ENCODE measurements around the gene CPS1.

The CPS1 gene

GRCh38 chr2:210617318-210617717, 60.9 kb downstream of the CPS1 start:
- Histone ChIP-seq H3K4me3 (ENCODE audit: low read depth, low read length) (no peak overlapping the region), H3K9me3 (ENCODE audit: control insufficient read depth, insufficient read depth, low read depth, low read length) (no peaks in the 10 kb centered on the region), H3K4me1 (ENCODE audit: control insufficient read depth, insufficient read depth, low read length) (no peaks in the 10 kb centered on the region), H3K27ac (ENCODE audit: extremely low read depth, low read depth, low read length) (no peak overlapping the region), H3K36me3 (ENCODE audit: control insufficient read depth in 2 of 2, insufficient read depth in 1 of 2, low read length in 2 of 2) (no peaks in the 10 kb centered on the region)
- ChIA-PET POLR2A (no interaction called here), CTCF (interaction anchor here (0.6 to 1.8 kb wide), 4 partner anchors 10 to 468 kb away, joined by 3 to 4 read pairs (median 3); no protein-coding TSS in a partner anchor)
- TF ChIP-seq ZSCAN4 (tag by site-specific recombination; IDR thresholded peaks at IDR 0.05): no peak
- TF ChIP-seq ZNF202 (tag by site-specific recombination; IDR thresholded peaks at IDR 0.05; ENCODE audit: borderline replicate concordance): no peak
- no peak for TF ChIP-seq ZNF473 (tag by site-specific recombination; IDR thresholded peaks at IDR 0.05)
- no peak for TF ChIP-seq ZNF350 (tag by site-specific recombination; IDR thresholded peaks at IDR 0.05)
- TF ChIP-seq MYNN (tag by site-specific recombination; IDR thresholded peaks at IDR 0.05; ENCODE audit: borderline replicate concordance): no peak
- no peak for TF ChIP-seq ZNF391 (tag by site-specific recombination; IDR thresholded peaks at IDR 0.05; ENCODE audit: borderline replicate concordance, low read depth)
- no peak for TF ChIP-seq ZFP41 (tag by site-specific recombination; IDR thresholded peaks at IDR 0.05; ENCODE audit: borderline replicate concordance)
- TF ChIP-seq HOXC10 (CRISPR knock-in tag; IDR thresholded peaks at IDR 0.05): no peak
- TF ChIP-seq HIC1 (tag by site-specific recombination; IDR thresholded peaks at IDR 0.05): no peak
- no peak for TF ChIP-seq SCRT1 (tag by site-specific recombination; IDR thresholded peaks at IDR 0.05; ENCODE audit: borderline replicate concordance)
- no peak for TF ChIP-seq ZBTB1 (tag by site-specific recombination; IDR thresholded peaks at IDR 0.05)
- TF ChIP-seq PRDM1 (tag by site-specific recombination; IDR thresholded peaks at IDR 0.05): no peak

- CTCF ChIA-PET: interaction anchor here (0.6 to 1.8 kb wide), 12 partner anchors 10 to 1321 kb away, joined by 3 to 6 read pairs (median 3); no protein-coding TSS in a partner anchor
- no peak overlapping the region for H3K4me3 ChIP-seq (ENCODE audit: low read depth, low read length)
These were observed 61.4 kb downstream of the CPS1 start for GRCh38 chr2:210617732-210618330.

More at GRCh38 chr2:210617732-210618330, 61.4 kb downstream of the CPS1 start:
- Histone ChIP-seq H3K36me3 (ENCODE audit: control insufficient read depth in 2 of 2, insufficient read depth in 1 of 2, low read length in 2 of 2) (no peaks in the 10 kb centered on the region), H3K27ac (ENCODE audit: extremely low read depth, low read depth, low read length) (no peak overlapping the region), H3K4me1 (ENCODE audit: control insufficient read depth, insufficient read depth, low read length) (no peaks in the 10 kb centered on the region), H3K9me3 (ENCODE audit: control insufficient read depth, insufficient read depth, low read depth, low read length) (no peaks in the 10 kb centered on the region)
- no peak for TF ChIP-seq ZNF133 (tag by site-specific recombination; IDR thresholded peaks at IDR 0.05)
- TF ChIP-seq CTCF (tag by site-specific recombination; IDR thresholded peaks at IDR 0.05): peak; percentile 42; the same call in 1 of the 2 replicates
- no peak for TF ChIP-seq ZSCAN30 (tag by site-specific recombination; IDR thresholded peaks at IDR 0.05)
- TF ChIP-seq ZNF654 (tag by site-specific recombination; IDR thresholded peaks at IDR 0.05; ENCODE audit: low read depth): peak; percentile 78
- POLR2A ChIA-PET: no interaction called here
